CD14-positive monocyte (primary cell): Measurements from ENCODE around the gene MRTFA. TPM values are rescaled to one million over a fixed set of nuclear protein-coding genes. Genes with fewer than 3 reads are reported as not detected.

Source experiments
- DNase-seq, 3 donors: peaks; one replicate each; pipeline ENCODE4 v3.0.0-alpha.2; 2011 to 2022
- H2AFZ ChIP-seq: 2 replicates; pipeline ENCODE4 v1.6.0; 2012; ENCODE audit warnings: mild to moderate bottlenecking, low read depth, low read length, inconsistent platforms; ENCODE audit not compliant: insufficient read depth, poor library complexity, severe bottlenecking
- H3K27ac ChIP-seq, 2 donors: 1 replicate in 1 of 2; 2 replicates in 1 of 2; pipeline ENCODE4 v1.5.1; 2012 to 2013; ENCODE audit warnings: low read length in 2 of 2, control low read depth in 1 of 2, inconsistent platforms in 1 of 2, low read depth in 1 of 2, mild to moderate bottlenecking in 1 of 2
- H3K27me3 ChIP-seq, 2 donors: one replicate each; pipeline versions ENCODE4 v1.6.0 to v1.6.1; 2011 to 2013; ENCODE audit warnings: low read length in 2 of 2; ENCODE audit not compliant: control insufficient read depth in 2 of 2, insufficient read depth in 2 of 2
- H3K36me3 ChIP-seq, 2 donors: replicated peaks in 1 of 2; 1 replicate in 1 of 2; 2 replicates in 1 of 2; pipeline versions ENCODE4 v1.5.1 to v1.6.1; 2012 to 2013; ENCODE audit warnings: low read length in 2 of 2, control low read depth in 1 of 2, inconsistent platforms in 1 of 2, mild to moderate bottlenecking in 1 of 2; ENCODE audit not compliant: insufficient read depth in 2 of 2, control insufficient read depth in 1 of 2
- H3K4me1 ChIP-seq, 2 donors: 1 replicate in 1 of 2; 2 replicates in 1 of 2; pipeline versions ENCODE4 v1.5.1 to v1.6.1; 2012 to 2013; ENCODE audit warnings: low read length in 2 of 2, control low read depth in 1 of 2, inconsistent platforms in 1 of 2, mild to moderate bottlenecking in 1 of 2, moderate library complexity in 1 of 2; ENCODE audit not compliant: insufficient read depth in 2 of 2, control insufficient read depth in 1 of 2
- H3K4me2 ChIP-seq: replicated peaks from 2 replicates; pipeline ENCODE3; 2012; ENCODE audit warnings: low read length, moderate library complexity, mild to moderate bottlenecking; ENCODE audit not compliant: poor library complexity, severe bottlenecking; ENCODE audit errors: extremely low read depth
- H3K4me3 ChIP-seq, 3 experiments: fragments of 200-600 bp in 1 of 3; sonication (generic) in 1 of 3; replicated peaks in 1 of 3; 1 replicate in 2 of 3; 2 replicates in 1 of 3; pipeline ENCODE4 v1.5.1; 2011 to 2013; ENCODE audit warnings: low read length in 3 of 3, mild to moderate bottlenecking in 3 of 3, control low read depth in 2 of 3, low read depth in 2 of 3, inconsistent platforms in 1 of 3, moderate library complexity in 1 of 3
- H3K79me2 ChIP-seq: 2 replicates; pipeline ENCODE4 v1.6.0; 2012; ENCODE audit warnings: mild to moderate bottlenecking, control low read depth, inconsistent platforms, low read length, moderate library complexity; ENCODE audit not compliant: insufficient read depth
- H3K9ac ChIP-seq: 2 replicates; pipeline ENCODE4 v1.6.0; 2017; ENCODE audit warnings: low read length, mild to moderate bottlenecking; ENCODE audit not compliant: insufficient read depth, poor library complexity, severe bottlenecking
- H3K9me3 ChIP-seq, 2 donors: replicated peaks in 1 of 2; 1 replicate in 1 of 2; 2 replicates in 1 of 2; pipeline versions ENCODE4 v1.5.1 to v1.6.1; 2012 to 2013; ENCODE audit warnings: low read length in 2 of 2, control low read depth in 1 of 2; ENCODE audit not compliant: control insufficient read depth in 1 of 2, insufficient read depth in 1 of 2
- H4K20me1 ChIP-seq: 2 replicates; pipeline ENCODE4 v1.6.0; 2012; ENCODE audit warnings: mild to moderate bottlenecking, low read length, control low read depth, moderate library complexity; ENCODE audit not compliant: insufficient read depth
- H3K27ac Mint-ChIP-seq, 7 donors: one replicate each; pipeline ENCODE4 v1.8.0; 2020; ENCODE audit warnings: mild to moderate bottlenecking in 7 of 7, mixed read lengths in 7 of 7, moderate library complexity in 6 of 7, inconsistent platforms in 2 of 7
- H3K27me3 Mint-ChIP-seq, 3 donors: one replicate each; pipeline ENCODE4 v1.8.0; 2021 to 2022; ENCODE audit warnings: low read depth in 3 of 3, mild to moderate bottlenecking in 3 of 3, mixed read lengths in 3 of 3, moderate library complexity in 3 of 3, inconsistent platforms in 1 of 3
- H3K36me3 Mint-ChIP-seq, 2 donors: one replicate each; pipeline ENCODE4 v1.8.0; 2020; ENCODE audit warnings: mixed read lengths in 2 of 2, inconsistent platforms in 1 of 2, mild to moderate bottlenecking in 1 of 2
- H3K4me1 Mint-ChIP-seq: one replicate; pipeline ENCODE4 v1.8.0; 2020; ENCODE audit warnings: mild to moderate bottlenecking, mixed read lengths
- H3K4me3 Mint-ChIP-seq, 2 donors: one replicate each; pipeline ENCODE4 v1.8.0; 2020; ENCODE audit warnings: mild to moderate bottlenecking in 2 of 2, mixed read lengths in 2 of 2, moderate library complexity in 1 of 2
- H3K9me3 Mint-ChIP-seq, 7 donors: one replicate each; pipeline ENCODE4 v1.8.0; 2020 to 2022; ENCODE audit warnings: mixed read lengths in 7 of 7, mild to moderate bottlenecking in 6 of 7, moderate library complexity in 6 of 7, inconsistent platforms in 2 of 7
- WGBS: methylation state at CpG from one replicate; pipeline ENCODE4 v1.1.5; 2013; ENCODE audit warnings: missing lambda C conversion rate; ENCODE audit not compliant: insufficient coverage; 5-methylcytosine and 5-hydroxymethylcytosine counted together
- intact Hi-C, 2 donors: fragments of 100-400 bp; cut with micrococcal nuclease; formaldehyde crosslinking; loops; one replicate each; pipeline versions ENCODE4 v1.15.0 to v1.15.1; 2023
- polyA plus RNA-seq, 3 donors: library from polyadenylated mRNA; depleted of rRNA in 1 of 3; unstranded in 2 of 3; stranded (reverse) in 1 of 3; fragments of 300-500 nt in 2 of 3; fragments of >200 nt in 1 of 3; fragmentation: Illumina TruSeq in 2 of 3; gene quantifications; 1 replicate in 2 of 3; 2 replicates in 1 of 3; pipeline ENCODE4 v1.2.3, GENCODE V29; 2012 to 2021
- TF ChIP-seq, protein P1 (sequence below): fragments of 200-600 bp; IDR thresholded peaks from one replicate; pipeline ENCODE4 v1.8.0; 2022; ENCODE audit warnings: antibody characterized with exemption, mild to moderate bottlenecking

Gene MRTFA
- polyA plus RNA-seq, 3 donors = 14.1 to 33.8 (median 18.9) TPM

DNA sequence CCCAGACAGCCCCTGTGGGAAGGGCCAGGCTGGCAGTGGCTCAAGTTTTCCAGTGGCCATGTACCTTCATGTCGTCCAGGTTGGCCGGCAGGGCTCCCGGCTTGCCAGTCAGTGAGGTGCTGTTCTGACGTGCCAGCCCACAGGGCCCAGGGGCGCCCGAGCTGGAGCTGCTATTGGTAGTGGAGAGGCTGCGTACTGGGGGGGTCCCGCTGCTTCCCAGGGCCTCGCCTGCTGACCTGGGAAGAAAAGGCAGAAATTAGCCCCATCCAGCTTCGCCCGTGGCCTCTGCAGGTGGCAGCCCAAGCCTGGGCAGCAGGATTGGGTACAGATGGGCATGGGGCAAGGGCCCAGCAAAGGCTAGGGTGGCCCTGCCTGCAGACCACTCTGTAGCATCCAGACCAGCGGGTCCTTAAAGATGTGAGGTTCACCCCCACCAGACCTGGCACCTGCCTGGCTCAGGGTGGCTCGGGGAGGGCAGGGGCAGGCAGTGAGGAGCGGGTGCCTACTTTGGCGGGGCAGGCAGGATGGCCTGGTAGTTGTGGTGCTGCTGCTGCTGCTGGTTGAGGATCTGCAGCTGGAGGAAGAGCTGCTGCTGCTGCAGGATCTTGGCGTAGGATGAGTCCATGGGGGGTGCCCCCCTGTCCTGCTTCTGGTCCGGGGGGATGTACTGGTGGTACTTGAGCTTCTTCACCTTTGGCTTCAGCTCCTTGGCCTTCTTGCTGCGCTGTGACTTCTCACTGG lies 216.0 kb downstream of the MRTFA start:
- no peak overlapping the region for H2AFZ ChIP-seq
- H3K4me1 Mint-ChIP-seq = peaks cover 42% of the 10 kb centered on the region
- no peak overlapping the region for H3K4me3 Mint-ChIP-seq
- WGBS = 97% methylated on average over 18 of the region's 18 CpGs
- peak overlapping the region in 1 of 2 donors; percentile 68 for H3K27ac ChIP-seq
- no peaks in the 10 kb centered on the region for H3K9me3 Mint-ChIP-seq
- intact Hi-C loops = no loop called here
- H3K79me2 ChIP-seq = peaks cover 88% of the 10 kb centered on the region
- TF ChIP-seq, protein P1, sequence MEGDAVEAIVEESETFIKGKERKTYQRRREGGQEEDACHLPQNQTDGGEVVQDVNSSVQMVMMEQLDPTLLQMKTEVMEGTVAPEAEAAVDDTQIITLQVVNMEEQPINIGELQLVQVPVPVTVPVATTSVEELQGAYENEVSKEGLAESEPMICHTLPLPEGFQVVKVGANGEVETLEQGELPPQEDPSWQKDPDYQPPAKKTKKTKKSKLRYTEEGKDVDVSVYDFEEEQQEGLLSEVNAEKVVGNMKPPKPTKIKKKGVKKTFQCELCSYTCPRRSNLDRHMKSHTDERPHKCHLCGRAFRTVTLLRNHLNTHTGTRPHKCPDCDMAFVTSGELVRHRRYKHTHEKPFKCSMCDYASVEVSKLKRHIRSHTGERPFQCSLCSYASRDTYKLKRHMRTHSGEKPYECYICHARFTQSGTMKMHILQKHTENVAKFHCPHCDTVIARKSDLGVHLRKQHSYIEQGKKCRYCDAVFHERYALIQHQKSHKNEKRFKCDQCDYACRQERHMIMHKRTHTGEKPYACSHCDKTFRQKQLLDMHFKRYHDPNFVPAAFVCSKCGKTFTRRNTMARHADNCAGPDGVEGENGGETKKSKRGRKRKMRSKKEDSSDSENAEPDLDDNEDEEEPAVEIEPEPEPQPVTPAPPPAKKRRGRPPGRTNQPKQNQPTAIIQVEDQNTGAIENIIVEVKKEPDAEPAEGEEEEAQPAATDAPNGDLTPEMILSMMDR = no peak
- H3K4me2 ChIP-seq = no peak overlapping the region
- DNase-seq = no peak
- peaks cover 30 to 53% of the 10 kb centered on the region in 2 donors for H3K4me1 ChIP-seq
- no peak overlapping the region for H3K4me3 ChIP-seq
- peaks cover 99% of the 10 kb centered on the region for H4K20me1 ChIP-seq
- no peaks in the 10 kb centered on the region for H3K27me3 ChIP-seq
- no peaks in the 10 kb centered on the region for H3K9me3 ChIP-seq
- H3K27ac Mint-ChIP-seq = peak overlapping the region in 4 of 7 donors; percentile 19 to 59 (median 40)
- peaks cover 0 to 5% (median 0%) of the 10 kb centered on the region in 3 donors for H3K27me3 Mint-ChIP-seq
- peaks cover 96% of the 10 kb centered on the region in 2 donors for H3K36me3 ChIP-seq
- no peak overlapping the region for H3K9ac ChIP-seq
- H3K36me3 Mint-ChIP-seq = peaks cover 73 to 92% of the 10 kb centered on the region in 2 donors

DNA sequence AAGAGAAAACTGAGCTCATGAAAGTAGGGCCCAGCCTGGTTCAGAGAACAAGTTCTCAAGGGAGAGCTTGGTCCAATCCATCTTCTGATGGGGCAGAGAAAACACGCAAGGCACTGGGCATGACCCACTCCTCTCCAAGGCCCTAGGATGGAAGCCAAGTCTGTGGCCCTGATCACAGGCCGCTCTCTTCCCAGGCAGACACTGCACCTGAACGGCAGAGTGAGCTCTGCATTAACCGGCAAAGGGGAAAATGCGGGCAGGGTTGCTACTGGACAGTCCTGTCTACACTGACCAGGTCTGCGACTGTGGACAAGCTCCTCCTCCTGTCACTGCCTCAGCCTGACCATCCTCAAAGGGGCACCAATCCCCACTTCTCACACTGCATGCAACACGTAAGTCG lies 216.8 kb downstream of the MRTFA start:
- peaks cover 88% of the 10 kb centered on the region for H3K79me2 ChIP-seq
- intact Hi-C loops = no loop called here
- H3K4me1 ChIP-seq = peaks cover 36 to 56% of the 10 kb centered on the region in 2 donors
- WGBS = 89% methylated on average over 8 of the region's 8 CpGs
- Mint-ChIP-seq H3K4me1 (peaks cover 43% of the 10 kb centered on the region), H3K27me3 (peaks cover 0 to 2% (median 0%) of the 10 kb centered on the region in 3 donors), H3K9me3 (no peaks in the 10 kb centered on the region), H3K27ac (peak overlapping the region in 5 of 7 donors; percentile 19 to 58 (median 47)), H3K4me3 (no peak overlapping the region), H3K36me3 (peaks cover 71 to 92% of the 10 kb centered on the region in 2 donors)
- no peak overlapping the region for H2AFZ ChIP-seq
- peak overlapping the region in 1 of 2 donors; percentile 15 for H3K27ac ChIP-seq
- no peaks in the 10 kb centered on the region for H3K9me3 ChIP-seq
- H3K36me3 ChIP-seq = peaks cover 88 to 93% of the 10 kb centered on the region in 2 donors
- no peak overlapping the region for H3K4me2 ChIP-seq
- DNase-seq = no peak
- peaks cover 99% of the 10 kb centered on the region for H4K20me1 ChIP-seq
- TF ChIP-seq, protein P1 = no peak
- H3K4me3 ChIP-seq = no peak overlapping the region
- no peak overlapping the region for H3K9ac ChIP-seq
- H3K27me3 ChIP-seq = no peaks in the 10 kb centered on the region
